ENCODE results near the gene NPY4R.
"Not testable (repeated sequence)": the region's sequence is repeated elsewhere in the genome, so short reads cannot be mapped to it uniquely, and the experiment has no call there.

NPY4R gene

GRCh38 chr10:46455992-46456391 is 9.8 kb downstream of the NPY4R start:
- DNase-seq, result not testable (repeated sequence)

GRCh38 chr10:46451365-46451764 is 14.4 kb downstream of the NPY4R start:
- not testable (repeated sequence) for DNase-seq

- DNase-seq, result not testable (repeated sequence)
These were observed 14.9 kb downstream of the NPY4R start for GRCh38 chr10:46450829-46451228.

- not testable (repeated sequence) for DNase-seq
These were observed 18.3 kb downstream of the NPY4R start for GRCh38 chr10:46447439-46447838.

- not testable (repeated sequence) for DNase-seq
These were observed 20.2 kb downstream of the NPY4R start for GRCh38 chr10:46445389-46446122.

- DNase-seq, result not testable (repeated sequence)
These were observed 22.3 kb downstream of the NPY4R start for GRCh38 chr10:46443422-46443821.

- not testable (repeated sequence) for DNase-seq
These were observed 23.0 kb downstream of the NPY4R start for GRCh38 chr10:46442706-46443275.

- DNase-seq, result not testable (repeated sequence)
These were observed 23.9 kb downstream of the NPY4R start for GRCh38 chr10:46441837-46442278.

- DNase-seq, result not testable (repeated sequence)
These were observed 24.8 kb downstream of the NPY4R start for GRCh38 chr10:46440942-46441341.

GRCh38 chr10:46423550-46423949 is 42.2 kb downstream of the NPY4R start:
- DNase-seq, result not testable (repeated sequence)

GRCh38 chr10:46419570-46420379 is 46.0 kb downstream of the NPY4R start:
- DNase-seq, result not testable (repeated sequence)

GRCh38 chr10:46418283-46418682 is 47.5 kb downstream of the NPY4R start:
- DNase-seq, result not testable (repeated sequence)

GRCh38 chr10:46415291-46415690 is 50.5 kb downstream of the NPY4R start:
- not testable (repeated sequence) for DNase-seq

- not testable (repeated sequence) for DNase-seq
These were observed 53.1 kb downstream of the NPY4R start for GRCh38 chr10:46412665-46413064.

GRCh38 chr10:46411123-46411522 is 54.6 kb downstream of the NPY4R start:
- DNase-seq, result not testable (repeated sequence)

Data from stimulated activated CD4-positive, alpha-beta T cell treated with anti-CD3 and anti-CD28 coated beads, Interleukin-2, amount 100 ng/mL, for 48 hours (primary cell).